ENCODE results near the gene FAT1. TPM values are rescaled to one million over a fixed set of nuclear protein-coding genes. Genes with fewer than 3 reads are reported as not detected.

FAT1 gene
- polyA plus RNA-seq, 1 experiment: 489 TPM

DNA sequence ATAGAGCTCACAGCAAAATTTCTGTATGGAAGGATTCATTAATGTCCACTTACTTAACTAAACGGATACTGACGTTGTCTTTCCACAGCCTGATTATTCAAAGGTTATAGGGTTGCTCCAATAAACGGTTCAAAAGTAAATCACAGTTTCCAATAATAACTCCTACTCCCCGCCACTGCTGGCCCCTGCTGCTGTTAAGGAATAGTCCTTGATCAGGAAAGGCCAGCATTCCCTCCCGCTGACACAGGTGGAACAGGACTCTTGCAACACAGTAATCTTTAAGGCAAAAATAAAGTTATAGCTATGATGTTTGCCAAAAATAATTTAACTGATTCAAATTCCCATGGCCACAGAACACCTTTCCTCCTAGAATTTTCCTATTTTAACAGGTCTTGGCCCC lies 53.9 kb downstream of the FAT1 start:
- TF ChIP-seq, protein P1, sequence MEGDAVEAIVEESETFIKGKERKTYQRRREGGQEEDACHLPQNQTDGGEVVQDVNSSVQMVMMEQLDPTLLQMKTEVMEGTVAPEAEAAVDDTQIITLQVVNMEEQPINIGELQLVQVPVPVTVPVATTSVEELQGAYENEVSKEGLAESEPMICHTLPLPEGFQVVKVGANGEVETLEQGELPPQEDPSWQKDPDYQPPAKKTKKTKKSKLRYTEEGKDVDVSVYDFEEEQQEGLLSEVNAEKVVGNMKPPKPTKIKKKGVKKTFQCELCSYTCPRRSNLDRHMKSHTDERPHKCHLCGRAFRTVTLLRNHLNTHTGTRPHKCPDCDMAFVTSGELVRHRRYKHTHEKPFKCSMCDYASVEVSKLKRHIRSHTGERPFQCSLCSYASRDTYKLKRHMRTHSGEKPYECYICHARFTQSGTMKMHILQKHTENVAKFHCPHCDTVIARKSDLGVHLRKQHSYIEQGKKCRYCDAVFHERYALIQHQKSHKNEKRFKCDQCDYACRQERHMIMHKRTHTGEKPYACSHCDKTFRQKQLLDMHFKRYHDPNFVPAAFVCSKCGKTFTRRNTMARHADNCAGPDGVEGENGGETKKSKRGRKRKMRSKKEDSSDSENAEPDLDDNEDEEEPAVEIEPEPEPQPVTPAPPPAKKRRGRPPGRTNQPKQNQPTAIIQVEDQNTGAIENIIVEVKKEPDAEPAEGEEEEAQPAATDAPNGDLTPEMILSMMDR (IDR thresholded peaks at IDR 0.05; ENCODE audit: insufficient read depth, low read depth, low read length): no peak
- ChIA-PET POLR2A (interaction anchor here (0.6 kb wide), 2 partner anchors 18 to 809 kb away, joined by 3 to 5 read pairs; no protein-coding TSS in a partner anchor), CTCF (interaction anchor here (0.6 to 1.4 kb wide), 6 partner anchors 8 to 55 kb away, joined by 3 to 5 read pairs (median 3); no protein-coding TSS in a partner anchor)
- H3K4me3 ChIP-seq (ENCODE audit: low read depth, low read length): no peak overlapping the region; the same call in 1 of the 2 replicates
- peaks cover 3% of the 10 kb centered on the region; the same call in 1 of the 2 replicates for H3K36me3 ChIP-seq (ENCODE audit: control insufficient read depth, insufficient read depth, low read length)
- H3K27me3 ChIP-seq (ENCODE audit: control insufficient read depth, insufficient read depth, low read length): no peaks in the 10 kb centered on the region
- DNase-seq (ENCODE audit: low read depth): no peak

DNA sequence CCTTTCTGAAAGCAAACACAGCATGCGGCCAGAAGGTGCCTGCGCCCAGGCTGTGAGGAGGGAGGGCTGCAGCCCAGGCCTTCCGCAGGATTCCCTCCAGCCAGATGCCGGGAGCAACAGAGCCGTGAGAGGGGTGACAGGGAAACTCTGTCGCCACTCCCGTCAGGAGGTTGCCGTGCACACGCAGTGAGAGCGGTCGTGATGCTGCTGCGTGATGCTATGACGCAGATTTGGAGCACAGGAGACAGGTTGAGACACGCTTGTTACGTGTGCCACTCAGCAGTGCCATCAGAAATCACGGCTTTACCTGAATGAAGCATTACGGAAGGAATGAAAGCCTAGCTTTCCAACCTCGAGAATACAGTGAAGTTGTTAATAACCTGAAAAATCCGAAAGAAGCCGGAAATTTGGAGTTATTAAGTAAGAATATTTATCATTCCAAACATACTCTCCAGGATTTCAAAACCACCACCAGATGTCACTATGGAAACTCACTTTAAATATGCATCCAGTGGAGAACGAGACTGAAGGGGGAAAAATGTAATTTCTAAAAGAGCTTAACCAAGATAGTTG lies 54.4 kb downstream of the FAT1 start:
- ChIA-PET POLR2A (interaction anchor here (0.6 kb wide), 2 partner anchors 18 to 809 kb away, joined by 3 to 5 read pairs; no protein-coding TSS in a partner anchor), CTCF (interaction anchor here (0.6 to 1.4 kb wide), 5 partner anchors 9 to 51 kb away, joined by 3 to 5 read pairs (median 3); no protein-coding TSS in a partner anchor)
- peak; percentile 45 for DNase-seq (ENCODE audit: low read depth)
- Histone ChIP-seq H3K4me3 (ENCODE audit: low read depth, low read length) (no peak overlapping the region; the same call in 1 of the 2 replicates), H3K36me3 (ENCODE audit: control insufficient read depth, insufficient read depth, low read length) (peaks cover 3% of the 10 kb centered on the region; the same call in 1 of the 2 replicates), H3K27me3 (ENCODE audit: control insufficient read depth, insufficient read depth, low read length) (no peaks in the 10 kb centered on the region)
- TF ChIP-seq, protein P1 (IDR thresholded peaks at IDR 0.05; ENCODE audit: insufficient read depth, low read depth, low read length): peak; percentile 38

DNA sequence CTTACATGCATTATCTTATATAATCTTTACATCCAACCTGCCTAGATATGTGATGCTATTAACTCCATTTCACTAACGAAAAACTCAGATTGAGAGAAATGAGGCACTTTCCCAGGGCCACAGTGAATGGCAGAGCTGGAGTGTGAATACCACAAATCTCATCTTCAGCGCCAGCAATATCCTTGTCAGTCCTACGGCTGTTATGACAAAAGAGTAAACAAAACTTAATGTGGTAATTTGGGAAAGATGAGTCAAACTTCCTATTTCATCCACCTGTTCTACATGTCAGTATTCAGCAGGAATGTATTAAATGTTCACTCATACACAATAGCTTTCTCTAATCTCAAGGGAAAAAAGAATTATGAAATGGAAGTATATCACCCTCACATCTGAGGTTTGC lies 56.9 kb downstream of the FAT1 start:
- DNase-seq (ENCODE audit: low read depth): no peak
- Histone ChIP-seq H3K27me3 (ENCODE audit: control insufficient read depth, insufficient read depth, low read length) (no peaks in the 10 kb centered on the region), H3K4me3 (ENCODE audit: low read depth, low read length) (no peak overlapping the region), H3K36me3 (ENCODE audit: control insufficient read depth, insufficient read depth, low read length) (peaks cover 3% of the 10 kb centered on the region)
- POLR2A ChIA-PET: no interaction called here
- CTCF ChIA-PET: interaction anchor here (1.2 kb wide), 1 partner anchor 15 kb away, joined by 4 read pairs; no protein-coding TSS in a partner anchor
- TF ChIP-seq, protein P1 (IDR thresholded peaks at IDR 0.05; ENCODE audit: insufficient read depth, low read depth, low read length): no peak

DNA sequence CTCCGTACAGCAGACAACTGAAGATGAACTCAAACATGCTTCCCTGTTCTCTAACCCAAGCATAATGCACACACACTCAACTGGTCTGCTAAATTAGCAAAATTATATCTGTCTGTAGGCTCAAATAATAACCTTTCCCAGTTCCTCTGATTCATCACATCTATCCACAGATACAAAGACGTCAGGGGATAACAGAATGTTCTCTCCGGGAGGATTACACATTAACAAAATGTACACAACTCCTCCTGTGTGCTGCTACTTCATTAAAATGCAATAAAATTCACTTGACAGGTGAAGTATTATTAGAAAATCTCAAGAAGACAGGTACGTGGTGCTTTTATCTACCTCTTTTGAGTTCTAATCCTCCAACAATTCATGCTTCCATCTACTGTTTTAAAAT lies 57.4 kb downstream of the FAT1 start:
- Histone ChIP-seq H3K27me3 (ENCODE audit: control insufficient read depth, insufficient read depth, low read length) (no peaks in the 10 kb centered on the region), H3K36me3 (ENCODE audit: control insufficient read depth, insufficient read depth, low read length) (peaks cover 7% of the 10 kb centered on the region), H3K4me3 (ENCODE audit: low read depth, low read length) (no peak overlapping the region)
- POLR2A ChIA-PET: no interaction called here
- DNase-seq (ENCODE audit: low read depth): no peak
- CTCF ChIA-PET: interaction anchor here (1.2 kb wide), 1 partner anchor 14 kb away, joined by 4 read pairs; no protein-coding TSS in a partner anchor
- TF ChIP-seq, protein P1 (IDR thresholded peaks at IDR 0.05; ENCODE audit: insufficient read depth, low read depth, low read length): no peak

DNA sequence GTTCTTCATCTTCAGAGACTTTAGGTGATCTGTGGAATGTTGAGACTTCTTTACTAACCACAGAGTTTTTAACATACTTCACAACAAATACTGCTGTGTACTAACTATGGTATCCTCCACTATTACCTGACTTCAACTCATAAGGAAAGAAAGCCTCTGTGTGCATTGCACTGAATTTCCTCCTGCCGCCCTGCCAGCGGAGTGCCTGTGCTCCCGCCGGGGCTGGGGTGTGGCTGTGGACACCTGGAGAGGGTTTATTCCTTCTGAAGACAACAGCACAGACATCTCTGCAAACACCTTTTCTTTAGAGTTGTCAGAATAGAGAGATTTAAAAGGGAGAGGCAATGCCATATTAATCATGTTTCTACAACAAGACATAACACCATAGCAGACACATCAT lies 63.3 kb downstream of the FAT1 start:
- ChIA-PET CTCF (no interaction called here), POLR2A (no interaction called here)
- Histone ChIP-seq H3K27me3 (ENCODE audit: control insufficient read depth, insufficient read depth, low read length) (no peaks in the 10 kb centered on the region), H3K4me3 (ENCODE audit: low read depth, low read length) (no peak overlapping the region), H3K36me3 (ENCODE audit: control insufficient read depth, insufficient read depth, low read length) (peaks cover 20% of the 10 kb centered on the region)
- TF ChIP-seq, protein P1 (IDR thresholded peaks at IDR 0.05; ENCODE audit: insufficient read depth, low read depth, low read length): no peak
- DNase-seq (ENCODE audit: low read depth): no peak

All from BJ (cell line).